K562 (cell line): ENCODE results near the gene XRRA1. TPM values are rescaled to one million over a fixed set of nuclear protein-coding genes. Genes with fewer than 3 reads are reported as not detected.

ENCODE experiments used
- MAZ ChIP-seq, 2 experiments: fragments of 450-650 bp in 1 of 2; sonication (generic) in 1 of 2; formaldehyde crosslinking; IDR thresholded peaks in 1 of 2; conservative IDR thresholded peaks in 1 of 2; 2 replicates each; pipeline versions ENCODE4 v1.4.0 to v1.5.0; 2020; ENCODE audit warnings: mild to moderate bottlenecking in 1 of 2, missing genetic modification reagents in 1 of 2
- RAD21 ChIP-seq, 2 experiments: fragments of 250-450 bp in 1 of 2; fragments of 450-650 bp in 1 of 2; sonication (Bioruptor Pico) in 1 of 2; formaldehyde crosslinking in 1 of 2; IDR thresholded peaks in 1 of 2; conservative IDR thresholded peaks in 1 of 2; 2 replicates each; pipeline versions ENCODE4 v1.4.0 to v1.8.0; 2020 to 2022; ENCODE audit warnings: mild to moderate bottlenecking in 2 of 2, moderate library complexity in 1 of 2
- ZNF436 ChIP-seq: fragments of 250-450, 450-650 bp; sonication (Bioruptor Pico); formaldehyde crosslinking; IDR thresholded peaks from 2 replicates; pipeline ENCODE4 v1.7.0; 2020; ENCODE audit warnings: mild to moderate bottlenecking
- ZNF785 ChIP-seq: fragments of 250-450 bp; sonication (Bioruptor Pico); IDR thresholded peaks from 2 replicates; pipeline ENCODE4 v1.4.0; 2020; ENCODE audit warnings: mild to moderate bottlenecking
- polyA plus RNA-seq, 8 experiments: library from polyadenylated mRNA; depleted of rRNA in 4 of 8; stranded (reverse) in 5 of 8; unstranded in 3 of 8; fragments of >200 nt; fragmentation: Nextera tagmentation in 2 of 8; fragmentation: Illumina TruSeq in 1 of 8; extraction: Ambion mirVana in 2 of 8; extraction: Trizol in 1 of 8; gene quantifications; 2 replicates each; pipeline versions ENCODE4 v1.2.1 to v1.2.3, GENCODE V29; 2011 to 2014; ENCODE audit warnings: inconsistent platforms in 1 of 8, missing spikeins in 1 of 8
- total RNA-seq, 7 experiments: library from RNA; depleted of rRNA in 6 of 7; stranded (reverse); fragments of >200 nt in 6 of 7; fragmentation: Illumina TruSeq in 2 of 7; extraction: Trizol in 2 of 7; gene quantifications; 2 replicates each; pipeline versions ENCODE4 v1.2.1 to v1.2.3, GENCODE V29; 2011 to 2021; ENCODE audit warnings: low replicate concordance in 1 of 7
- TF ChIP-seq, protein P1 (sequence below): sonication (generic); formaldehyde crosslinking; IDR thresholded peaks from 2 replicates; pipeline ENCODE4 v1.8.0; 2023; ENCODE audit warnings: mild to moderate bottlenecking, missing genetic modification reagents
- TF ChIP-seq, protein P2 (sequence below): fragments of 450-650 bp; IDR thresholded peaks from 2 replicates; pipeline ENCODE4 v1.6.1; 2018; ENCODE audit not compliant: partially characterized antibody
- TF ChIP-seq, protein P3 (sequence below): sonication (generic); formaldehyde crosslinking; IDR thresholded peaks from 2 replicates; pipeline ENCODE4 v1.8.1; 2023; ENCODE audit warnings: mild to moderate bottlenecking, missing genetic modification reagents
- TF ChIP-seq, protein P4 (sequence below), 2 experiments: IDR thresholded peaks in 1 of 2; conservative IDR thresholded peaks in 1 of 2; 2 replicates each; pipeline ENCODE4 v1.6.1; 2016; ENCODE audit warnings: low read depth in 2 of 2, mild to moderate bottlenecking in 1 of 2, missing compliant biosample characterization in 1 of 2, missing genetic modification characterization in 1 of 2, moderate library complexity in 1 of 2
- TF ChIP-seq, protein P5 (sequence below): IDR thresholded peaks from 2 replicates; pipeline ENCODE4 v1.6.1; 2011; ENCODE audit not compliant: insufficient read length; ENCODE audit errors: extremely low read depth
- TF ChIP-seq, protein P6 (sequence below): sonication (generic); formaldehyde crosslinking; IDR thresholded peaks from 2 replicates; pipeline ENCODE4 v1.8.0; 2022; ENCODE audit warnings: mild to moderate bottlenecking, missing genetic modification reagents

XRRA1 gene
- total and polyA plus RNA-seq, 9 of the 15 experiments (the other 6 are each of a cell fraction or from before 2014, with no cell fraction given) = 5.0 to 22.5 (median 16.0) TPM

DNA sequence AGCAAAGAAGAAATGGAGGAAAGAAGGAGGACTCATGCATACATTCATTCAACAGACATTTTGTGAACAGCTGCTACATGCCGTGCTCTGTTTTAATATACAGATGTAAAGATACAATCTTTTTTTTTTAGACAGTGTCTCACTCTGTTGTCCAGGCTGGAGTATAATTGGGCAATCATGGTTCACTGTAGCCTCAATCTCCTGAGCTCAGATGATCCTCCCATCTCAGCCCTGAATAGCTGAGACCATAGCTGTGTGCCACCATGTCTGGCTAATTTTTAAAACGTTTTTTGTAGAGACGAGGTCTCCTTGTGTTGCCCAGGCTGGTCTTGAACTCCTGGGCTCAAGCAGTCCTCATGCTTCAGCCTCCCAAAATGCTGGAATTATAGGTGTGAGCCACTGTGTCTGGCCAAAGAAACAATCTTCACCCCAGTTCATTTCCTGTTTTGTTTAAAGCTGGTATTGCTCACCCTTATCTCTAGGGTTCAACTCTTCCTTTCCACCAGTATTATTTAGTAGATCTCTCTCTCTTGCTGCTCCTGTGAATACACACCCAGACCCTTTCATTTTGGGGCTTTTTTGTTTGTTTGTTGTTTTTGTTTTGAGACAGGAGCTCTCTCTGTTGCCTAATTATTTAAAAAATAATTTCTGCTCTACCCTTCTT lies 130.5 kb downstream of the XRRA1 start (continued):
- TF ChIP-seq, protein P1, sequence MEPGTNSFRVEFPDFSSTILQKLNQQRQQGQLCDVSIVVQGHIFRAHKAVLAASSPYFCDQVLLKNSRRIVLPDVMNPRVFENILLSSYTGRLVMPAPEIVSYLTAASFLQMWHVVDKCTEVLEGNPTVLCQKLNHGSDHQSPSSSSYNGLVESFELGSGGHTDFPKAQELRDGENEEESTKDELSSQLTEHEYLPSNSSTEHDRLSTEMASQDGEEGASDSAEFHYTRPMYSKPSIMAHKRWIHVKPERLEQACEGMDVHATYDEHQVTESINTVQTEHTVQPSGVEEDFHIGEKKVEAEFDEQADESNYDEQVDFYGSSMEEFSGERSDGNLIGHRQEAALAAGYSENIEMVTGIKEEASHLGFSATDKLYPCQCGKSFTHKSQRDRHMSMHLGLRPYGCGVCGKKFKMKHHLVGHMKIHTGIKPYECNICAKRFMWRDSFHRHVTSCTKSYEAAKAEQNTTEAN (CRISPR knock-in tag) = no peak
- TF ChIP-seq, protein P2, sequence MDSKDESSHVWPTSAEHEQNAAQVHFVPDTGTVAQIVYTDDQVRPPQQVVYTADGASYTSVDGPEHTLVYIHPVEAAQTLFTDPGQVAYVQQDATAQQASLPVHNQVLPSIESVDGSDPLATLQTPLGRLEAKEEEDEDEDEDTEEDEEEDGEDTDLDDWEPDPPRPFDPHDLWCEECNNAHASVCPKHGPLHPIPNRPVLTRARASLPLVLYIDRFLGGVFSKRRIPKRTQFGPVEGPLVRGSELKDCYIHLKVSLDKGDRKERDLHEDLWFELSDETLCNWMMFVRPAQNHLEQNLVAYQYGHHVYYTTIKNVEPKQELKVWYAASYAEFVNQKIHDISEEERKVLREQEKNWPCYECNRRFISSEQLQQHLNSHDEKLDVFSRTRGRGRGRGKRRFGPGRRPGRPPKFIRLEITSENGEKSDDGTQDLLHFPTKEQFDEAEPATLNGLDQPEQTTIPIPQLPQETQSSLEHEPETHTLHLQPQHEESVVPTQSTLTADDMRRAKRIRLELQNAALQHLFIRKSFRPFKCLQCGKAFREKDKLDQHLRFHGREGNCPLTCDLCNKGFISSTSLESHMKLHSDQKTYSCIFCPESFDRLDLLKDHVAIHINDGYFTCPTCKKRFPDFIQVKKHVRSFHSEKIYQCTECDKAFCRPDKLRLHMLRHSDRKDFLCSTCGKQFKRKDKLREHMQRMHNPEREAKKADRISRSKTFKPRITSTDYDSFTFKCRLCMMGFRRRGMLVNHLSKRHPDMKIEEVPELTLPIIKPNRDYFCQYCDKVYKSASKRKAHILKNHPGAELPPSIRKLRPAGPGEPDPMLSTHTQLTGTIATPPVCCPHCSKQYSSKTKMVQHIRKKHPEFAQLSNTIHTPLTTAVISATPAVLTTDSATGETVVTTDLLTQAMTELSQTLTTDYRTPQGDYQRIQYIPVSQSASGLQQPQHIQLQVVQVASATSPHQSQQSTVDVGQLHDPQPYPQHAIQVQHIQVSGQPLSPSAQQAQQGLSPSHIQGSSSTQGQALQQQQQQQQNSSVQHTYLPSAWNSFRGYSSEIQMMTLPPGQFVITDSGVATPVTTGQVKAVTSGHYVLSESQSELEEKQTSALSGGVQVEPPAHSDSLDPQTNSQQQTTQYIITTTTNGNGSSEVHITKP = no peak
- no peak for TF ChIP-seq RAD21 (CRISPR knock-in tag; conservative IDR thresholded peaks at IDR 0.05 in 1 of 2, IDR thresholded peaks at IDR 0.05 in 1 of 2)
- TF ChIP-seq, protein P3, sequence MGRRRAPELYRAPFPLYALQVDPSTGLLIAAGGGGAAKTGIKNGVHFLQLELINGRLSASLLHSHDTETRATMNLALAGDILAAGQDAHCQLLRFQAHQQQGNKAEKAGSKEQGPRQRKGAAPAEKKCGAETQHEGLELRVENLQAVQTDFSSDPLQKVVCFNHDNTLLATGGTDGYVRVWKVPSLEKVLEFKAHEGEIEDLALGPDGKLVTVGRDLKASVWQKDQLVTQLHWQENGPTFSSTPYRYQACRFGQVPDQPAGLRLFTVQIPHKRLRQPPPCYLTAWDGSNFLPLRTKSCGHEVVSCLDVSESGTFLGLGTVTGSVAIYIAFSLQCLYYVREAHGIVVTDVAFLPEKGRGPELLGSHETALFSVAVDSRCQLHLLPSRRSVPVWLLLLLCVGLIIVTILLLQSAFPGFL = no peak
- TF ChIP-seq ZNF785 (CRISPR knock-in tag) = no peak
- TF ChIP-seq ZNF436 (CRISPR knock-in tag) = no peak
- TF ChIP-seq, protein P4, sequence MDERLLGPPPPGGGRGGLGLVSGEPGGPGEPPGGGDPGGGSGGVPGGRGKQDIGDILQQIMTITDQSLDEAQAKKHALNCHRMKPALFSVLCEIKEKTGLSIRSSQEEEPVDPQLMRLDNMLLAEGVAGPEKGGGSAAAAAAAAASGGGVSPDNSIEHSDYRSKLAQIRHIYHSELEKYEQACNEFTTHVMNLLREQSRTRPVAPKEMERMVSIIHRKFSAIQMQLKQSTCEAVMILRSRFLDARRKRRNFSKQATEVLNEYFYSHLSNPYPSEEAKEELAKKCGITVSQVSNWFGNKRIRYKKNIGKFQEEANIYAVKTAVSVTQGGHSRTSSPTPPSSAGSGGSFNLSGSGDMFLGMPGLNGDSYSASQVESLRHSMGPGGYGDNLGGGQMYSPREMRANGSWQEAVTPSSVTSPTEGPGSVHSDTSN (CRISPR knock-in tag; IDR thresholded peaks at IDR 0.05; ENCODE audit: low read depth) = no peak
- TF ChIP-seq, protein P4 (tag; conservative IDR thresholded peaks at IDR 0.05; ENCODE audit: low read depth) = no peak
- TF ChIP-seq, protein P5, sequence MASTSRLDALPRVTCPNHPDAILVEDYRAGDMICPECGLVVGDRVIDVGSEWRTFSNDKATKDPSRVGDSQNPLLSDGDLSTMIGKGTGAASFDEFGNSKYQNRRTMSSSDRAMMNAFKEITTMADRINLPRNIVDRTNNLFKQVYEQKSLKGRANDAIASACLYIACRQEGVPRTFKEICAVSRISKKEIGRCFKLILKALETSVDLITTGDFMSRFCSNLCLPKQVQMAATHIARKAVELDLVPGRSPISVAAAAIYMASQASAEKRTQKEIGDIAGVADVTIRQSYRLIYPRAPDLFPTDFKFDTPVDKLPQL = no peak
- TF ChIP-seq, protein P6, sequence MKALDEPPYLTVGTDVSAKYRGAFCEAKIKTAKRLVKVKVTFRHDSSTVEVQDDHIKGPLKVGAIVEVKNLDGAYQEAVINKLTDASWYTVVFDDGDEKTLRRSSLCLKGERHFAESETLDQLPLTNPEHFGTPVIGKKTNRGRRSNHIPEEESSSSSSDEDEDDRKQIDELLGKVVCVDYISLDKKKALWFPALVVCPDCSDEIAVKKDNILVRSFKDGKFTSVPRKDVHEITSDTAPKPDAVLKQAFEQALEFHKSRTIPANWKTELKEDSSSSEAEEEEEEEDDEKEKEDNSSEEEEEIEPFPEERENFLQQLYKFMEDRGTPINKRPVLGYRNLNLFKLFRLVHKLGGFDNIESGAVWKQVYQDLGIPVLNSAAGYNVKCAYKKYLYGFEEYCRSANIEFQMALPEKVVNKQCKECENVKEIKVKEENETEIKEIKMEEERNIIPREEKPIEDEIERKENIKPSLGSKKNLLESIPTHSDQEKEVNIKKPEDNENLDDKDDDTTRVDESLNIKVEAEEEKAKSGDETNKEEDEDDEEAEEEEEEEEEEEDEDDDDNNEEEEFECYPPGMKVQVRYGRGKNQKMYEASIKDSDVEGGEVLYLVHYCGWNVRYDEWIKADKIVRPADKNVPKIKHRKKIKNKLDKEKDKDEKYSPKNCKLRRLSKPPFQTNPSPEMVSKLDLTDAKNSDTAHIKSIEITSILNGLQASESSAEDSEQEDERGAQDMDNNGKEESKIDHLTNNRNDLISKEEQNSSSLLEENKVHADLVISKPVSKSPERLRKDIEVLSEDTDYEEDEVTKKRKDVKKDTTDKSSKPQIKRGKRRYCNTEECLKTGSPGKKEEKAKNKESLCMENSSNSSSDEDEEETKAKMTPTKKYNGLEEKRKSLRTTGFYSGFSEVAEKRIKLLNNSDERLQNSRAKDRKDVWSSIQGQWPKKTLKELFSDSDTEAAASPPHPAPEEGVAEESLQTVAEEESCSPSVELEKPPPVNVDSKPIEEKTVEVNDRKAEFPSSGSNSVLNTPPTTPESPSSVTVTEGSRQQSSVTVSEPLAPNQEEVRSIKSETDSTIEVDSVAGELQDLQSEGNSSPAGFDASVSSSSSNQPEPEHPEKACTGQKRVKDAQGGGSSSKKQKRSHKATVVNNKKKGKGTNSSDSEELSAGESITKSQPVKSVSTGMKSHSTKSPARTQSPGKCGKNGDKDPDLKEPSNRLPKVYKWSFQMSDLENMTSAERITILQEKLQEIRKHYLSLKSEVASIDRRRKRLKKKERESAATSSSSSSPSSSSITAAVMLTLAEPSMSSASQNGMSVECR (CRISPR knock-in tag) = no peak
- no peak for TF ChIP-seq MAZ (CRISPR knock-in tag; conservative IDR thresholded peaks at IDR 0.05 in 1 of 2, IDR thresholded peaks at IDR 0.05 in 1 of 2)
